ENCODE measurements around the gene MYO5B. TPM values are rescaled to one million over a fixed set of nuclear protein-coding genes. Genes with fewer than 3 reads are reported as not detected.

Gene MYO5B
- total RNA-seq, 1 donor from 2014 or later = 63.1 TPM

GRCh38 chr18:50071397-50071796 is 123.5 kb downstream of the MYO5B start:
- DNase-seq (ENCODE audit: low spot score) = no peak

- DNase-seq (ENCODE audit: low spot score) = no peak
Measured at GRCh38 chr18:50069422-50069821, 125.5 kb downstream of the MYO5B start.

- no peak for DNase-seq (ENCODE audit: low spot score)
Measured at GRCh38 chr18:50065527-50065926, 129.4 kb downstream of the MYO5B start.

GRCh38 chr18:50065039-50065438 is 129.9 kb downstream of the MYO5B start:
- no peak for DNase-seq (ENCODE audit: low spot score)

- no peak for DNase-seq (ENCODE audit: low spot score)
Measured at GRCh38 chr18:50061876-50062517, 132.9 kb downstream of the MYO5B start.

- no peak for DNase-seq (ENCODE audit: low spot score)
Measured at GRCh38 chr18:50060822-50061221, 134.1 kb downstream of the MYO5B start.

GRCh38 chr18:50058731-50059130 is 136.2 kb downstream of the MYO5B start:
- no peak for DNase-seq (ENCODE audit: low spot score)

- no peak for DNase-seq (ENCODE audit: low spot score)
Measured at GRCh38 chr18:50057009-50057408, 137.9 kb downstream of the MYO5B start.

- no peak for DNase-seq (ENCODE audit: low spot score)
Measured at GRCh38 chr18:50056185-50056584, 138.8 kb downstream of the MYO5B start.

GRCh38 chr18:50055488-50055887 is 139.5 kb downstream of the MYO5B start:
- no peak for DNase-seq (ENCODE audit: low spot score)

GRCh38 chr18:50053111-50053510 is 141.8 kb downstream of the MYO5B start:
- DNase-seq (ENCODE audit: low spot score) = no peak

GRCh38 chr18:50051288-50051687 is 143.7 kb downstream of the MYO5B start:
- DNase-seq (ENCODE audit: low spot score) = no peak

- DNase-seq (ENCODE audit: low spot score) = no peak
Measured at GRCh38 chr18:50045126-50045525, 149.8 kb downstream of the MYO5B start.

- DNase-seq (ENCODE audit: low spot score) = no peak
Measured at GRCh38 chr18:50044402-50044801, 150.5 kb downstream of the MYO5B start.

GRCh38 chr18:50042611-50043010 is 152.3 kb downstream of the MYO5B start:
- DNase-seq (ENCODE audit: low spot score) = no peak

GRCh38 chr18:50039746-50040145 is 155.2 kb downstream of the MYO5B start:
- DNase-seq (ENCODE audit: low spot score) = no peak

GRCh38 chr18:50038448-50038847 is 156.5 kb downstream of the MYO5B start:
- no peak for DNase-seq (ENCODE audit: low spot score)

- no peak for DNase-seq (ENCODE audit: low spot score)
Measured at GRCh38 chr18:50034029-50034428, 160.9 kb downstream of the MYO5B start.

GRCh38 chr18:50033004-50033403 is 161.9 kb downstream of the MYO5B start:
- no peak for DNase-seq (ENCODE audit: low spot score)

- DNase-seq (ENCODE audit: low spot score) = no peak
Measured at GRCh38 chr18:50030146-50030545, 164.8 kb downstream of the MYO5B start.

- DNase-seq (ENCODE audit: low spot score) = no peak
Measured at GRCh38 chr18:50027996-50028395, 167.0 kb downstream of the MYO5B start.

GRCh38 chr18:50024466-50024865 is 170.5 kb downstream of the MYO5B start:
- DNase-seq (ENCODE audit: low spot score) = no peak

GRCh38 chr18:50022985-50023384 is 172.0 kb downstream of the MYO5B start:
- DNase-seq (ENCODE audit: low spot score) = no peak

- DNase-seq (ENCODE audit: low spot score) = no peak
Measured at GRCh38 chr18:50014606-50015005, 180.3 kb downstream of the MYO5B start.
